K562 (cell line): Measurements from ENCODE around the gene TTC22. TPM values are rescaled to one million over a fixed set of nuclear protein-coding genes. Genes with fewer than 3 reads are reported as not detected.

Source experiments
- ATAC-seq: fragments of 200-7000 bp; cut with Tn5 transposase; 3 replicates; pipeline ENCODE4 v1.9.1; 2020; ENCODE audit warnings: moderate library complexity
- BruUV-seq: library from RNA; stranded (reverse); fragments of 400-500 nt; replicated peaks from 2 replicates; lab custom pipeline; 2021; lab: Mats Ljungman, UMichigan
- CTCF ChIA-PET: fragments of 300-600 bp; formaldehyde crosslinking; extraction: SDS; loops from one replicate; lab custom pipeline; 2021; ENCODE audit warnings: low intra/inter-chr PET ratio; lab: Yijun Ruan, JAX
- POLR2A ChIA-PET: fragments of 300-600, 350-650 bp; sonication (Branson Sonifier 250); formaldehyde crosslinking; extraction: SDS; loops from one replicate; lab custom pipeline; 2021; ENCODE audit warnings: antibody characterized with exemption, inconsistent platforms; lab: Yijun Ruan, JAX
- DNase-seq, 4 experiments: peaks; one replicate each; pipeline versions ENCODE4 v3.0.0 to v3.0.0-alpha.2; 2011 to 2018; ENCODE audit warnings: low spot score in 3 of 4, mixed read lengths in 3 of 4; ENCODE audit errors: extremely low read depth in 1 of 4
- FAIRE-seq: peaks from 2 replicates; lab custom pipeline; 2011; peaks lifted over from hg19 to GRCh38; lab: Jason Lieb, UNC
- H2AFZ ChIP-seq: 2 replicates; pipeline ENCODE4 v1.6.0; 2011; ENCODE audit warnings: low read depth, low read length, control low read depth, inconsistent platforms
- H3K27ac ChIP-seq: fragments of 200-600 bp; 3 replicates; pipeline ENCODE4 v1.8.0; 2011; ENCODE audit warnings: low read depth, mild to moderate bottlenecking, control low read depth, inconsistent platforms, low read length, moderate library complexity, mixed read lengths; ENCODE audit errors: extremely low read depth
- H3K27me3 ChIP-seq, 2 experiments: fragments of 300-600 bp in 1 of 2; 2 replicates in 1 of 2; 3 replicates in 1 of 2; pipeline versions ENCODE4 v1.6.0 to v1.8.0; 2011; ENCODE audit warnings: inconsistent platforms in 2 of 2, low read length in 2 of 2, mild to moderate bottlenecking in 1 of 2, mixed read lengths in 1 of 2, moderate library complexity in 1 of 2; ENCODE audit not compliant: control insufficient read depth in 2 of 2, insufficient read depth in 2 of 2
- H3K36me3 ChIP-seq: fragments of 300-600 bp; 3 replicates; pipeline ENCODE4 v1.8.0; 2011; ENCODE audit warnings: mild to moderate bottlenecking, low read length, inconsistent platforms; ENCODE audit not compliant: control insufficient read depth, insufficient read depth
- H3K4me1 ChIP-seq, 2 experiments: fragments of 200-600 bp in 1 of 2; replicated peaks in 1 of 2; 2 replicates in 1 of 2; 3 replicates in 1 of 2; pipeline versions ENCODE4 v1.5.1 to v1.8.0; 2011; ENCODE audit warnings: inconsistent platforms in 2 of 2, low read length in 2 of 2, mild to moderate bottlenecking in 1 of 2, mixed read lengths in 1 of 2, moderate library complexity in 1 of 2; ENCODE audit not compliant: control insufficient read depth in 2 of 2, insufficient read depth in 2 of 2
- H3K4me2 ChIP-seq: 2 replicates; pipeline ENCODE4 v1.6.1; 2011; ENCODE audit warnings: low read length, control low read depth, inconsistent platforms, mixed read lengths; ENCODE audit not compliant: insufficient read depth
- H3K4me3 ChIP-seq: fragments of 200-600 bp; sonication (generic), shearing (Covaris generic); 2 replicates; pipeline ENCODE4 v1.5.1; 2016; ENCODE audit warnings: control low read depth, inconsistent platforms
- H3K79me2 ChIP-seq: fragments of 200-600 bp; 3 replicates; pipeline ENCODE4 v1.8.0; 2011; ENCODE audit warnings: low read length, inconsistent platforms; ENCODE audit not compliant: control insufficient read depth, insufficient read depth
- H3K9ac ChIP-seq, 2 experiments: 2 replicates each; pipeline versions ENCODE4 v1.6.0 to v1.6.1; 2011; ENCODE audit warnings: low read depth in 2 of 2, low read length in 2 of 2, control low read depth in 1 of 2, inconsistent platforms in 1 of 2, mild to moderate bottlenecking in 1 of 2, mixed read lengths in 1 of 2; ENCODE audit not compliant: insufficient read depth in 1 of 2
- H3K9me1 ChIP-seq: one replicate; pipeline ENCODE4 v1.6.0; 2011; ENCODE audit warnings: inconsistent platforms, mild to moderate bottlenecking, low read length, moderate library complexity; ENCODE audit not compliant: control insufficient read depth, insufficient read depth
- H3K9me3 ChIP-seq: replicated peaks from 2 replicates; pipeline ENCODE4 v1.5.1; 2011; ENCODE audit warnings: low read depth, low read length, inconsistent platforms; ENCODE audit not compliant: control insufficient read depth, insufficient read depth
- H4K20me1 ChIP-seq: replicated peaks from 2 replicates; pipeline ENCODE4 v1.6.1; 2011; ENCODE audit warnings: low read length, inconsistent platforms, mixed read lengths; ENCODE audit not compliant: control insufficient read depth, insufficient read depth
- BDP1 ChIP-seq: IDR thresholded peaks from 3 replicates; pipeline ENCODE4 v1.6.1; 2011; ENCODE audit not compliant: insufficient read length, insufficient read depth
- C11orf30 ChIP-seq: fragments of 450-650 bp; IDR thresholded peaks from 2 replicates; pipeline ENCODE4 v1.6.1; 2016; ENCODE audit warnings: low read depth, mild to moderate bottlenecking
- ETV6 ChIP-seq, 3 experiments: fragments of 150-350 bp in 1 of 3; sonication (generic) in 1 of 3; formaldehyde crosslinking in 1 of 3; IDR thresholded peaks; 2 replicates each; pipeline versions ENCODE4 v1.6.1 to v1.8.0; 2014 to 2022; ENCODE audit warnings: borderline replicate concordance in 2 of 3, low read depth in 2 of 3, antibody characterized with exemption in 1 of 3, low read length in 1 of 3, mild to moderate bottlenecking in 1 of 3, missing genetic modification reagents in 1 of 3
- ILK ChIP-seq: fragments of 450-650 bp; IDR thresholded peaks from 2 replicates; pipeline ENCODE4 v1.6.1; 2016; ENCODE audit warnings: missing genetic modification characterization, low read depth, mild to moderate bottlenecking, missing compliant biosample characterization, moderate library complexity, borderline replicate concordance
- KAT8 ChIP-seq: fragments of 450-650 bp; IDR thresholded peaks from 2 replicates; pipeline ENCODE4 v1.6.1; 2016; ENCODE audit warnings: low read depth, mild to moderate bottlenecking
- KDM1A ChIP-seq, 2 experiments: fragments of 450-650 bp; IDR thresholded peaks; 2 replicates each; pipeline ENCODE4 v1.6.1; 2016; ENCODE audit warnings: mild to moderate bottlenecking in 2 of 2
- KLF1 ChIP-seq: fragments of 450-650 bp; IDR thresholded peaks from 2 replicates; pipeline ENCODE4 v1.6.1; 2016; ENCODE audit warnings: missing genetic modification characterization, missing compliant biosample characterization
- KLF16 ChIP-seq: IDR thresholded peaks from 2 replicates; pipeline ENCODE4 v1.6.1; 2016; ENCODE audit warnings: antibody characterized with exemption
- MAFG ChIP-seq: fragments of 450-650 bp; conservative IDR thresholded peaks from 2 replicates; pipeline ENCODE4 v1.6.1; 2016; ENCODE audit warnings: missing genetic modification characterization, missing compliant biosample characterization
- MEIS2 ChIP-seq: fragments of 450-650 bp; IDR thresholded peaks from 2 replicates; pipeline ENCODE4 v1.6.1; 2014; ENCODE audit warnings: mild to moderate bottlenecking; ENCODE audit not compliant: partially characterized antibody
- RBM15 ChIP-seq: fragments of 200-400 bp; formaldehyde crosslinking; IDR thresholded peaks from 2 replicates; pipeline ENCODE4 v1.6.1; 2018; ENCODE audit warnings: mild to moderate bottlenecking, low read length, moderate library complexity; ENCODE audit not compliant: insufficient read depth
- TFAP4 ChIP-seq: sonication (generic); formaldehyde crosslinking; IDR thresholded peaks from 2 replicates; pipeline ENCODE4 v1.8.0; 2022; ENCODE audit warnings: missing genetic modification reagents, mild to moderate bottlenecking, moderate library complexity, borderline replicate concordance
- ZBTB11 ChIP-seq, 3 experiments: fragments of 200-800 bp in 1 of 3; fragments of 250-450 bp in 1 of 3; fragments of 450-650 bp in 1 of 3; sonication (Bioruptor Pico) in 1 of 3; sonication (Bioruptor generic) in 1 of 3; formaldehyde crosslinking in 1 of 3; IDR thresholded peaks; 2 replicates each; pipeline versions ENCODE4 v1.6.1 to v1.8.0; 2016 to 2022; ENCODE audit warnings: mild to moderate bottlenecking in 2 of 3, missing genetic modification characterization in 2 of 3, missing compliant biosample characterization in 1 of 3, moderate library complexity in 1 of 3
- ZNF324 ChIP-seq: fragments of 250-450 bp; sonication (Bioruptor Pico); IDR thresholded peaks from 2 replicates; pipeline ENCODE4 v1.4.0; 2020; ENCODE audit warnings: mild to moderate bottlenecking
- ZNF584 ChIP-seq: fragments of 200-800 bp; sonication (Bioruptor generic); IDR thresholded peaks from 2 replicates; pipeline ENCODE4 v1.6.1; 2016; ENCODE audit warnings: low read depth, mild to moderate bottlenecking, missing genetic modification characterization, missing compliant biosample characterization
- WGBS: fragments of 100-300 bp; shearing (Covaris generic); methylation state at CpG from one replicate; pipeline ENCODE4 v1.1.6; 2016; ENCODE audit warnings: low coverage, mixed read lengths; ENCODE audit not compliant: insufficient coverage; ENCODE audit errors: missing lambda C conversion rate; 5-methylcytosine and 5-hydroxymethylcytosine counted together
- in situ Hi-C: fragments of 300-500 bp; cut with MboI; formaldehyde crosslinking; loops from 4 replicates; pipeline ENCODE4 v1.15.0; 2018; ENCODE audit warnings: inconsistent platforms, mixed read lengths
- intact Hi-C: fragments of 100-400 bp; cut with micrococcal nuclease; formaldehyde crosslinking; loops from 2 replicates; pipeline ENCODE4 v1.14.2; 2022
- polyA plus RNA-seq, 8 experiments: library from polyadenylated mRNA; depleted of rRNA in 4 of 8; stranded (reverse) in 5 of 8; unstranded in 3 of 8; fragments of >200 nt; fragmentation: Nextera tagmentation in 2 of 8; fragmentation: Illumina TruSeq in 1 of 8; extraction: Ambion mirVana in 2 of 8; extraction: Trizol in 1 of 8; gene quantifications; 2 replicates each; pipeline versions ENCODE4 v1.2.1 to v1.2.3, GENCODE V29; 2011 to 2014; ENCODE audit warnings: inconsistent platforms in 1 of 8, missing spikeins in 1 of 8
- total RNA-seq, 7 experiments: library from RNA; depleted of rRNA in 6 of 7; stranded (reverse); fragments of >200 nt in 6 of 7; fragmentation: Illumina TruSeq in 2 of 7; extraction: Trizol in 2 of 7; gene quantifications; 2 replicates each; pipeline versions ENCODE4 v1.2.1 to v1.2.3, GENCODE V29; 2011 to 2021; ENCODE audit warnings: low replicate concordance in 1 of 7

Gene TTC22
- total and polyA plus RNA-seq, 9 of the 15 experiments (the other 6 are each of a cell fraction or from before 2014, with no cell fraction given) = 0.07 TPM; not detected in 8

GRCh38 chr1:54809496-54810074 lies 8.5 kb upstream of the TTC22 start:
- peaks cover 0 to 6% of the 10 kb centered on the region in 2 experiments; a peak in 1 of 5 replicates for H3K4me1 ChIP-seq
- no peak for ATAC-seq
- peaks cover 9% of the 10 kb centered on the region; the same call in 1 of the 2 replicates for H4K20me1 ChIP-seq
- H3K79me2 ChIP-seq = no peaks in the 10 kb centered on the region
- no peak overlapping the region for H3K9ac ChIP-seq
- H3K36me3 ChIP-seq = no peaks in the 10 kb centered on the region
- peaks cover 21 to 53% of the 10 kb centered on the region in 2 experiments for H3K27me3 ChIP-seq
- no peaks in the 10 kb centered on the region for H3K9me1 ChIP-seq
- no peak for FAIRE-seq
- 3% methylated on average over 3 of the region's 3 CpGs for WGBS
- H3K4me3 ChIP-seq = no peak overlapping the region
- in situ Hi-C loops (no loop called here), intact Hi-C loops (loop anchor here (1.0 to 2.0 kb wide), 3 partner anchors 137 to 949 kb away; no protein-coding TSS in a partner anchor)
- no TSS peak for BruUV-seq
- H3K9me3 ChIP-seq = no peaks in the 10 kb centered on the region
- ChIA-PET POLR2A (interaction anchor here (0.9 kb wide), 1 partner anchor 144 kb away, joined by 3 read pairs; no protein-coding TSS in a partner anchor), CTCF (interaction anchor here (0.6 to 3.0 kb wide), 4 partner anchors 134 to 1335 kb away, joined by 3 to 25 read pairs (median 6); no protein-coding TSS in a partner anchor)
- H2AFZ ChIP-seq = no peak overlapping the region
- H3K27ac ChIP-seq = no peak overlapping the region
- no peak overlapping the region for H3K4me2 ChIP-seq
- no peak for DNase-seq
- no peak for TF ChIP-seq KLF16
- no peak for TF ChIP-seq BDP1
- no peak for TF ChIP-seq ZBTB11 (CRISPR knock-in tag; IDR thresholded peaks at IDR 0.05)
- TF ChIP-seq RBM15 = no peak
- peak; percentile 7 for TF ChIP-seq MEIS2
- TF ChIP-seq KDM1A (IDR thresholded peaks at IDR 0.05) = no peak
- peak; percentile 37; the same call in 1 of the 2 replicates for TF ChIP-seq C11orf30
- TF ChIP-seq TFAP4 (CRISPR knock-in tag) = no peak
- no peak for TF ChIP-seq ZNF584 (CRISPR knock-in tag)
- TF ChIP-seq ETV6 (IDR thresholded peaks at IDR 0.05; ENCODE audit: borderline replicate concordance in 1 of 2, low read depth in 2 of 2, low read length in 1 of 2) = no peak
- no peak for TF ChIP-seq ETV6 (CRISPR knock-in tag; IDR thresholded peaks at IDR 0.05; ENCODE audit: borderline replicate concordance)
- no peak for TF ChIP-seq KAT8
- peak; percentile 38; the same call in 1 of the 2 replicates for TF ChIP-seq MAFG
- TF ChIP-seq ILK = no peak
- TF ChIP-seq ZNF324 (CRISPR knock-in tag) = no peak
- TF ChIP-seq KLF1 (tag) = no peak
